ENCODE results near the gene KRTAP5-6. TPM values are rescaled to one million over a fixed set of nuclear protein-coding genes. Genes with fewer than 3 reads are reported as not detected.

Gene KRTAP5-6
- total and polyA plus RNA-seq, 2 donors (not counting 1 experiment from before 2014, with no cell fraction given) = not detected

DNA sequence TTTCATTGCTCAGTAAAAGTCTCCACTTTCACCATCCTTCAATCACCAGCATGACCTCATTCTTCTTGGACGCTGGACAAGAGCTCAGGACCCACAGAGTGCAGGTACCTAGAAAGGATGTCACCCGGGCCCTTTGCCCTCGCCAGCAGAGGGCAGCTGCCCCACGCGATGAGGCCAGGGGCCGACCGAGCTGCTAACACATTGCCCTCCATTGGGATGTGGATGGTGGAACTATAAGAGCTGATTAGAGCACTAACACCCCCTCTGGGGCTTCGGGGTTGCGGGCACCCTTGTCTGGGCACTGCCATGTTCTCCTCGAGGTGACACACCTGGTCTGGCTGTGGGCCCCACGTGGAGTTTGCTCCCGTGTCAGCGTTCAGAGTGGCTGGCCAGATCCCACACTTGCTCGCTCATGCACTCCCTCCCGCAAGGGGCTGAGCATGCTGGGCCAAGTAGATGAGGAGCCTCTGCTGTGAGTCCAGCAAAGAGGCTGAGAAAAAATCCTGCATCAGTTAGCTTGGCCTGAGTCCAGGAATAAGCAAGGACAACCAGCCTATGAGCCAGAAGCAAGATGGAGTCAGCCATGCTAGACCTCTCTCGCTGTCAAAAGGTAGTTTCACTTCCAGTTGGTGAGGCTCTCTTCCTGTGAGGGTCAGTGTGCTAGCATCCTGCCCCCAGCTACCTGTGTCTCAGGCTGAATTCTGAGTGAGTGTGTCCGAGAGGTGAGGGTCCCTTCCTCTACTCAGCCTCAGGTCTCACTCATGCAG, 9.8 kb downstream of the KRTAP5-6 start:
- H3K4me3 Mint-ChIP-seq = no peak overlapping the region
- H3K27me3 ChIP-seq (replicated peaks in 1 of 4; ENCODE audit: control extremely low read depth in 1 of 4, control insufficient read depth in 3 of 4, insufficient read depth in 4 of 4, low read length in 3 of 4) = peaks cover 0 to 5% (median 0%) of the 10 kb centered on the region in 4 experiments
- peak overlapping the region; percentile 28 for H3K4me2 ChIP-seq (replicated peaks; ENCODE audit: low read depth, low read length, poor library complexity, severe bottlenecking)
- H2AFZ ChIP-seq (ENCODE audit: insufficient read depth, low read depth, low read length, poor library complexity, severe bottlenecking) = no peak overlapping the region
- no peak for DNase-seq
- H3K79me2 ChIP-seq (ENCODE audit: control insufficient read depth, insufficient read depth, low read length) = no peaks in the 10 kb centered on the region
- no peak overlapping the region for H3K27ac ChIP-seq (ENCODE audit: low read length in 2 of 2)
- POLR2A ChIA-PET = no interaction called here
- no peak overlapping the region for H3K4me3 ChIP-seq (ENCODE audit: control extremely low read depth in 1 of 5, extremely low read depth in 1 of 5, insufficient read depth in 1 of 5, low read depth in 2 of 5, low read length in 4 of 5)
- H3K27ac Mint-ChIP-seq = no peak overlapping the region
- H3K9me3 ChIP-seq (ENCODE audit: control extremely low read depth in 1 of 3, control insufficient read depth in 2 of 3, insufficient read depth in 1 of 3, low read length in 2 of 3) = peaks cover 0 to 8% (median 0%) of the 10 kb centered on the region in 3 donors
- intact Hi-C loops (cut with micrococcal nuclease) = no loop called here
- no peak for ATAC-seq (ENCODE audit: low read depth)
- H3K36me3 ChIP-seq (replicated peaks in 1 of 2; ENCODE audit: control extremely low read depth in 1 of 2, control insufficient read depth in 1 of 2, extremely low read depth in 1 of 2, insufficient read depth in 2 of 2, low read length in 1 of 2) = no peaks in the 10 kb centered on the region
- no peaks in the 10 kb centered on the region for H3K9me3 Mint-ChIP-seq (ENCODE audit: insufficient read depth)
- H3K9ac ChIP-seq (ENCODE audit: low read length) = no peak overlapping the region
- H4K20me1 ChIP-seq (ENCODE audit: control insufficient read depth, insufficient read depth, low read length, poor library complexity, severe bottlenecking) = no peaks in the 10 kb centered on the region
- TF ChIP-seq, protein P1, sequence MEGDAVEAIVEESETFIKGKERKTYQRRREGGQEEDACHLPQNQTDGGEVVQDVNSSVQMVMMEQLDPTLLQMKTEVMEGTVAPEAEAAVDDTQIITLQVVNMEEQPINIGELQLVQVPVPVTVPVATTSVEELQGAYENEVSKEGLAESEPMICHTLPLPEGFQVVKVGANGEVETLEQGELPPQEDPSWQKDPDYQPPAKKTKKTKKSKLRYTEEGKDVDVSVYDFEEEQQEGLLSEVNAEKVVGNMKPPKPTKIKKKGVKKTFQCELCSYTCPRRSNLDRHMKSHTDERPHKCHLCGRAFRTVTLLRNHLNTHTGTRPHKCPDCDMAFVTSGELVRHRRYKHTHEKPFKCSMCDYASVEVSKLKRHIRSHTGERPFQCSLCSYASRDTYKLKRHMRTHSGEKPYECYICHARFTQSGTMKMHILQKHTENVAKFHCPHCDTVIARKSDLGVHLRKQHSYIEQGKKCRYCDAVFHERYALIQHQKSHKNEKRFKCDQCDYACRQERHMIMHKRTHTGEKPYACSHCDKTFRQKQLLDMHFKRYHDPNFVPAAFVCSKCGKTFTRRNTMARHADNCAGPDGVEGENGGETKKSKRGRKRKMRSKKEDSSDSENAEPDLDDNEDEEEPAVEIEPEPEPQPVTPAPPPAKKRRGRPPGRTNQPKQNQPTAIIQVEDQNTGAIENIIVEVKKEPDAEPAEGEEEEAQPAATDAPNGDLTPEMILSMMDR (IDR thresholded peaks at IDR 0.05) = no peak
- TF ChIP-seq EZH2 (IDR thresholded peaks at IDR 0.05; ENCODE audit: borderline replicate concordance, insufficient read depth, low read depth, low read length, poor library complexity, severe bottlenecking) = no peak
- 69% methylated on average over 14 of the region's 17 CpGs for WGBS (ENCODE audit: insufficient coverage)
- peaks cover 19 to 32% of the 10 kb centered on the region in 2 donors for H3K4me1 ChIP-seq (ENCODE audit: control insufficient read depth in 2 of 2, insufficient read depth in 2 of 2, low read length in 2 of 2)
- peaks cover 31% of the 10 kb centered on the region for H3K4me1 Mint-ChIP-seq
- peaks cover 13% of the 10 kb centered on the region for H3K27me3 Mint-ChIP-seq
- CTCF ChIA-PET = interaction anchor here (2.6 to 2.8 kb wide), 2 partner anchors 13 to 126 kb away, joined by 12 to 17 read pairs; no protein-coding TSS in a partner anchor

DNA sequence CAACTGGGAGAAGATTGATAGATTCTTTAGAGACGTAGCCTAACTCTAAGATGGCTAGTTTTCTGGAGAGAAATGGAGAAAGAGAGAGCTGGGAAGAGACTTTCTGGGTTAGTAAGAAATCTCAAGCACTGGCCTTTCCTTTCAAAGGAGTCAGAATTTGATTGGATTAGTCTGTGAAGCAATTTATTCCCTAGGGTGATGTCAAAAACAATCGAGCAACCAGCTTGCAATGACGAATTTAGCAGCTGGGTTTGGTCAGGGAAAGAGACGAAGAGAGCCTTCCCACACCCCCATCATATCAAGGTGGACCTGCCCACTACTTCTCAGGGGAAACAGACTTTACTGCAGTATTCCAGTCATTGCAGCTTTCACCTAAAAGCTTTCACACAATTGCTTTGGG, 10.8 kb downstream of the KRTAP5-6 start:
- H3K4me2 ChIP-seq (replicated peaks; ENCODE audit: low read depth, low read length, poor library complexity, severe bottlenecking) = no peak overlapping the region
- 86% methylated on average over 1 of the region's 4 CpGs for WGBS (ENCODE audit: insufficient coverage)
- intact Hi-C loops (cut with micrococcal nuclease) = no loop called here
- no peak overlapping the region for H3K9ac ChIP-seq (ENCODE audit: low read length)
- H3K27ac ChIP-seq (ENCODE audit: low read length in 2 of 2) = no peak overlapping the region
- ChIA-PET CTCF (interaction anchor here (1.1 to 2.8 kb wide), 3 partner anchors 14 to 444 kb away, joined by 3 to 17 read pairs (median 12); no protein-coding TSS in a partner anchor), POLR2A (no interaction called here)
- Mint-ChIP-seq H3K4me3 (no peak overlapping the region), H3K4me1 (peaks cover 31% of the 10 kb centered on the region), H3K9me3 (ENCODE audit: insufficient read depth) (no peaks in the 10 kb centered on the region), H3K27ac (no peak overlapping the region), H3K27me3 (peaks cover 13% of the 10 kb centered on the region)
- no peak overlapping the region for H2AFZ ChIP-seq (ENCODE audit: insufficient read depth, low read depth, low read length, poor library complexity, severe bottlenecking)
- peaks cover 0 to 8% (median 0%) of the 10 kb centered on the region in 3 donors for H3K9me3 ChIP-seq (ENCODE audit: control extremely low read depth in 1 of 3, control insufficient read depth in 2 of 3, insufficient read depth in 1 of 3, low read length in 2 of 3)
- DNase-seq (no peak), ATAC-seq (ENCODE audit: low read depth) (no peak)
- H4K20me1 ChIP-seq (ENCODE audit: control insufficient read depth, insufficient read depth, low read length, poor library complexity, severe bottlenecking) = no peaks in the 10 kb centered on the region
- peaks cover 0 to 5% (median 0%) of the 10 kb centered on the region in 4 experiments for H3K27me3 ChIP-seq (replicated peaks in 1 of 4; ENCODE audit: control extremely low read depth in 1 of 4, control insufficient read depth in 3 of 4, insufficient read depth in 4 of 4, low read length in 3 of 4)
- no peaks in the 10 kb centered on the region for H3K36me3 ChIP-seq (replicated peaks in 1 of 2; ENCODE audit: control extremely low read depth in 1 of 2, control insufficient read depth in 1 of 2, extremely low read depth in 1 of 2, insufficient read depth in 2 of 2, low read length in 1 of 2)
- H3K4me3 ChIP-seq (ENCODE audit: control extremely low read depth in 1 of 5, extremely low read depth in 1 of 5, insufficient read depth in 1 of 5, low read depth in 2 of 5, low read length in 4 of 5) = no peak overlapping the region
- TF ChIP-seq, protein P1 (IDR thresholded peaks at IDR 0.05) = no peak
- TF ChIP-seq EZH2 (IDR thresholded peaks at IDR 0.05; ENCODE audit: borderline replicate concordance, insufficient read depth, low read depth, low read length, poor library complexity, severe bottlenecking) = no peak
- H3K4me1 ChIP-seq (ENCODE audit: control insufficient read depth in 2 of 2, insufficient read depth in 2 of 2, low read length in 2 of 2) = peaks cover 19 to 32% of the 10 kb centered on the region in 2 donors
- H3K79me2 ChIP-seq (ENCODE audit: control insufficient read depth, insufficient read depth, low read length) = no peaks in the 10 kb centered on the region

Data from B cell (primary cell).